ENCODE measurements around the gene OR10P1. TPM values are rescaled to one million over a fixed set of nuclear protein-coding genes. Genes with fewer than 3 reads are reported as not detected.

OR10P1 gene
- total RNA-seq, 1 donor from 2014 or later = not detected

DNA sequence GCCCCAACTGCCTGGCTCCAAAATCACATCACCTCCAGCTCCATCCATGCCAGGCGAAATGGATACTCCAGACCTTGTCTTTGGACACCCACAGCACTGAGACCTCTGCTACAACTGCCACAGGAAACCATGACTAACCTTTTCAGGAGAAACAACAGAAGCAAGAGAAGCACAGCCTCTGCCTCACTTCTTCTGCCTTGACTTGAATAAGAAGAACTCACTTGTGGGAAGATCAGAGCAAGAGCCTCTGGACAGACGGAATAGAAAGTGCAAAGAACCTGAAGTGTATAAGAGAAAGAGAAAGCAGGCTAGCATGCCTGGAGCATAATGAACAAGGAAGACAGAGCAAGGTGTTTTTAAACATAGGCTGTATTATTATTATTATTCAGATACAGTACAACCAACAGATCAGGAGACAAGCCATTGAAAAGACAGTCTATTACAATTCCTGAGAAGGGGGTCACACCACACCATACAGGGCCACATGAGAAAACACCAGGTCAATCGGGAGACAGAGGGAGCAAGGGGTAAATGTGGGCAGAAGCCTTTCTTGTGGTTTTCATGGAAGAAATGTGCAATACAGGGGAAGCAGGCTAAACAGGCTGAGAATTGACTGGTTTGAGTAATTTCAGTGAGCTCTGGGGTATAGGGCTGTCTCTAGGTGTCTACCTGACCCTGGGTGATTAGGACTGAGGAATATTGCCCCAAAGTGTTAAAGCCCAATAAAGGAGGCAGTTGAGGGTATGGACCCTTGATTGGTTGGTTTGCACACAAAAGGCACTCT, 7.4 kb upstream of the OR10P1 start:
- no peak overlapping the region for H3K4me3 ChIP-seq (ENCODE audit: low read length in 3 of 3)
- no peaks in the 10 kb centered on the region for H3K36me3 ChIP-seq (ENCODE audit: control insufficient read depth in 3 of 3, insufficient read depth in 3 of 3, low read length in 3 of 3)
- no peak overlapping the region for H3K9ac ChIP-seq (ENCODE audit: low read depth in 1 of 3, low read length in 3 of 3)
- no peaks in the 10 kb centered on the region for H3K27me3 ChIP-seq (ENCODE audit: control insufficient read depth in 3 of 3, insufficient read depth in 3 of 3, low read length in 3 of 3)
- H3K27ac ChIP-seq (ENCODE audit: low read depth, low read length) = no peak overlapping the region
- H3K9me3 ChIP-seq (ENCODE audit: control insufficient read depth in 3 of 3, low read length in 3 of 3) = no peaks in the 10 kb centered on the region
- no peaks in the 10 kb centered on the region for H3K4me1 ChIP-seq (ENCODE audit: control insufficient read depth in 3 of 3, insufficient read depth in 3 of 3, low read length in 3 of 3)

DNA sequence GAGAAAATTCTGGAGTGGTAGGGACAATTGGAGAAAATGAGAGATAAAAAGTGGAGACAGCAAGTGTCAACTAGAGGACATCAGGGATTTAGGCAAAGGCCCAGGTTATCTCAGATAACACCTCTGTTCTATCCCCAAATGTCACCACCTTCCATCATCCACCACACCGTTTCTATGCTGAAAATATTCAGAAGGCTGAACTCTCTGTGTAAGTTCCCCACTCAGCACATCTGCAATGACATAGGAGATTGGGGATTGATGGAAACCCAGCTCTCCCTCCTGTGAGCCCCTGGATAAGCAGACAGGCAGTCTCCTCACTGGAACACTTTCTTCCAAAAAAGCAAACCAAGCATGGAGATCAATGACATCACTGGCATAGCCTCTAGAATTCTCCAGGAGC, 5.6 kb upstream of the OR10P1 start:
- Histone ChIP-seq H3K36me3 (ENCODE audit: control insufficient read depth in 3 of 3, insufficient read depth in 3 of 3, low read length in 3 of 3) (no peaks in the 10 kb centered on the region), H3K27ac (ENCODE audit: low read depth, low read length) (no peak overlapping the region), H3K4me3 (ENCODE audit: low read length in 3 of 3) (no peak overlapping the region), H3K9me3 (ENCODE audit: control insufficient read depth in 3 of 3, low read length in 3 of 3) (no peaks in the 10 kb centered on the region), H3K27me3 (ENCODE audit: control insufficient read depth in 3 of 3, insufficient read depth in 3 of 3, low read length in 3 of 3) (no peaks in the 10 kb centered on the region), H3K4me1 (ENCODE audit: control insufficient read depth in 3 of 3, insufficient read depth in 3 of 3, low read length in 3 of 3) (no peaks in the 10 kb centered on the region), H3K9ac (ENCODE audit: low read depth in 1 of 3, low read length in 3 of 3) (no peak overlapping the region)

DNA sequence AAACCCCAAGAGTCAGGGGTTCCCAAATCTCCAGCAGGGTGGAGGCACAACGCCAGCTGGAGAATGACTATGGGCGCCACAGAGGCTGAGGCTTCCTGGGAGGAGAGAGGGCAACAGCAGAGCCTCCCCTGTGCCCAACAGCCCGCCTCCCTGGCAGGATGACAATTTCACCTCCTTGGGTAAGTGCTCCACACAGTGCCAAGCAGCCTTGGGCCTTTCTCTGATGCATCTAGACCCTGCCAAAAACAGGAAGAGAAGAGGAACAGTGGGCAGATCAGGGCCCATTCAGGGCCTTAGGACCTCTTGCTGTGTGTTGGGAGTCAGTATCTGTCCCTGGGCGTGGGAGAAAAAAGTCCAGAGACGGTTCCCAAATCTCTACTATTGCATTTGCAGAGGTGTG, 5.0 kb upstream of the OR10P1 start:
- no peak overlapping the region for H3K9ac ChIP-seq (ENCODE audit: low read depth in 1 of 3, low read length in 3 of 3)
- no peak overlapping the region for H3K4me3 ChIP-seq (ENCODE audit: low read length in 3 of 3)
- H3K36me3 ChIP-seq (ENCODE audit: control insufficient read depth in 3 of 3, insufficient read depth in 3 of 3, low read length in 3 of 3) = no peaks in the 10 kb centered on the region
- H3K9me3 ChIP-seq (ENCODE audit: control insufficient read depth in 3 of 3, low read length in 3 of 3) = no peaks in the 10 kb centered on the region
- no peaks in the 10 kb centered on the region for H3K27me3 ChIP-seq (ENCODE audit: control insufficient read depth in 3 of 3, insufficient read depth in 3 of 3, low read length in 3 of 3)
- H3K27ac ChIP-seq (ENCODE audit: low read depth, low read length) = no peak overlapping the region
- no peaks in the 10 kb centered on the region for H3K4me1 ChIP-seq (ENCODE audit: control insufficient read depth in 3 of 3, insufficient read depth in 3 of 3, low read length in 3 of 3)

DNA sequence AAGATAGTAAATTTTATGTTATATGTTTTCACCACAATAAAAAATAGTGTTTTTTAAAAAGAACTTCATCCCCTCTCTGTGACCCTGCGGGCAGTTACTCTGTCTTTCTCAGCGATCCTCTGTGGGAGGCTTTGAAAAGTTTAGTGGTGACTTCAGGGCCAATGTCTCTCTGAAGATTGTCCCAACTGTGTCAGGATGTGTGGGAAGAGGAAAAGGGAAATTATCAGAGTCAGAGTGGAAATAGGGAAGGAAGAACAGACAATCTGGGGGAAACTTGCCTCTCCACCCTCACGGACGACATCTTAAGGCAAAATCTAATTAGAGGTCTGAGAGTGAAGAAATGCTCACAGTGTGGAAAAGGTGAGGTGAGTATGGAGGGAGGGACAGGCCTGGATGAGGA, 3.5 kb upstream of the OR10P1 start:
- no peaks in the 10 kb centered on the region for H3K36me3 ChIP-seq (ENCODE audit: control insufficient read depth in 3 of 3, insufficient read depth in 3 of 3, low read length in 3 of 3)
- no peak overlapping the region for H3K27ac ChIP-seq (ENCODE audit: low read depth, low read length)
- no peaks in the 10 kb centered on the region for H3K4me1 ChIP-seq (ENCODE audit: control insufficient read depth in 3 of 3, insufficient read depth in 3 of 3, low read length in 3 of 3)

DNA sequence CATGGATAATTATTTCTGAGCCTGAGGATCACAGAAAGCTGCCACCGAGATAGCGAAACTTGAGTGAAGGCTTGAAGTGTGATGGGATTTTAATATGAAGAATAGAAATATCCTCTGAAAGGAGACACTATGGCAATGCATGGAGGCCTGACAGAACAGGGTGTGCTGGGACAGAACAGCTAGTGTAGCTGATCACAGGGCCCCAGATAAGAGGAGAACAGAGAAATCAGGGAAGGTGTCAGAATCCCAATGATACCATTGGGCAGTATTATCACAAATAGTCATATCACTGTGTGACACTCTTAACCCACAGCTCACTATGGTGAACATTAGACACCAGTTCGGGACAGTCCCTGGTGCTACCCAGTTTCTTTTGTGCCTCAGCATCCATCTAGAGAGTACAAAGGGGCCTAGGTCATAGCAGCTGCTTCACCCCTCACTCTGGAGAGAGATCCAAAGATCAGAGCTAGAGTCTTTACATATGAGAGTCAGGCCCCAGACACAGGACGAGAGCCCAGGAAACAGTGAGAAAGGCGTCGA, 506 bp upstream of the OR10P1 start:
- no peak overlapping the region for H3K9ac ChIP-seq (ENCODE audit: low read depth in 1 of 3, low read length in 3 of 3)
- peaks cover 0 to 7% (median 0%) of the 10 kb centered on the region in 3 donors for H3K27me3 ChIP-seq (ENCODE audit: control insufficient read depth in 3 of 3, insufficient read depth in 3 of 3, low read length in 3 of 3)
- H3K27ac ChIP-seq (ENCODE audit: low read depth, low read length) = no peak overlapping the region
- H3K9me3 ChIP-seq (ENCODE audit: control insufficient read depth in 3 of 3, low read length in 3 of 3) = no peaks in the 10 kb centered on the region
- H3K4me1 ChIP-seq (ENCODE audit: control insufficient read depth in 3 of 3, insufficient read depth in 3 of 3, low read length in 3 of 3) = no peaks in the 10 kb centered on the region
- H3K4me3 ChIP-seq (ENCODE audit: low read length in 3 of 3) = no peak overlapping the region
- no peaks in the 10 kb centered on the region for H3K36me3 ChIP-seq (ENCODE audit: control insufficient read depth in 3 of 3, insufficient read depth in 3 of 3, low read length in 3 of 3)

More for the DNA sequence above, 3.5 kb upstream of the OR10P1 start:
- Histone ChIP-seq H3K9ac (ENCODE audit: low read depth in 1 of 3, low read length in 3 of 3) (no peak overlapping the region), H3K9me3 (ENCODE audit: control insufficient read depth in 3 of 3, low read length in 3 of 3) (no peaks in the 10 kb centered on the region), H3K27me3 (ENCODE audit: control insufficient read depth in 3 of 3, insufficient read depth in 3 of 3, low read length in 3 of 3) (peaks cover 0 to 2% (median 0%) of the 10 kb centered on the region in 3 donors), H3K4me3 (ENCODE audit: low read length in 3 of 3) (no peak overlapping the region)

DNA sequence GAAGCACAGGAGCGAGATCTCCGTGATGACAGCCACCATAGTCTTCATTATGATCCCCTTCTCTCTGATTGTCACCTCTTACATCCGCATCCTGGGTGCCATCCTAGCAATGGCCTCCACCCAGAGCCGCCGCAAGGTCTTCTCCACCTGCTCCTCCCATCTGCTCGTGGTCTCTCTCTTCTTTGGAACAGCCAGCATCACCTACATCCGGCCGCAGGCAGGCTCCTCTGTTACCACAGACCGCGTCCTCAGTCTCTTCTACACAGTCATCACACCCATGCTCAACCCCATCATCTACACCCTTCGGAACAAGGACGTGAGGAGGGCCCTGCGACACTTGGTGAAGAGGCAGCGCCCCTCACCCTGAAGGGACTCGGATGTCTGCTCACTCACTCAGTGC, 775 bp downstream of the OR10P1 start:
- Histone ChIP-seq H3K9ac (ENCODE audit: low read depth in 1 of 3, low read length in 3 of 3) (no peak overlapping the region), H3K27me3 (ENCODE audit: control insufficient read depth in 3 of 3, insufficient read depth in 3 of 3, low read length in 3 of 3) (peaks cover 0 to 7% (median 0%) of the 10 kb centered on the region in 3 donors), H3K4me1 (ENCODE audit: control insufficient read depth in 3 of 3, insufficient read depth in 3 of 3, low read length in 3 of 3) (no peaks in the 10 kb centered on the region), H3K27ac (ENCODE audit: low read depth, low read length) (no peak overlapping the region), H3K9me3 (ENCODE audit: control insufficient read depth in 3 of 3, low read length in 3 of 3) (no peaks in the 10 kb centered on the region), H3K4me3 (ENCODE audit: low read length in 3 of 3) (no peak overlapping the region), H3K36me3 (ENCODE audit: control insufficient read depth in 3 of 3, insufficient read depth in 3 of 3, low read length in 3 of 3) (no peaks in the 10 kb centered on the region)

DNA sequence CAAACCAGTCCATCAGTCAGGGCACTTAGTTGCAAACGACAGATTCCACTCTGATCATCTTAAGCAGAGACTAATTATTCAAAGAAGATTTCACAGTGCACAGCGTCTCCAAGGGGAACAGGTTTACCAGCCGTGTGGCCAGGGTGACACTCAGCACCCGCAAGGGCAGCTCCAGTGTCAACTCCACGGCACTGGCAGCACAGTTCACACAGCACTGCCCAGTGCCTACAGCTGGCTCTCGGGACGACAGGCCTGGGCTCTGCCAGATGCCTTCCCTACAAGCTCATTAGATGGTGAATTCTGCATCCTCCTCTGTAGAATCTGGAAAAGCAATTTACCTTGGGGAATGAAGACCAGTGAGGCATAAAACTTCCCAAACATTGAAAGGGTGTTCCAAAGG, 4.9 kb downstream of the OR10P1 start:
- Histone ChIP-seq H3K9me3 (ENCODE audit: control insufficient read depth in 3 of 3, low read length in 3 of 3) (no peaks in the 10 kb centered on the region), H3K27me3 (ENCODE audit: control insufficient read depth in 3 of 3, insufficient read depth in 3 of 3, low read length in 3 of 3) (peaks cover 0 to 7% (median 0%) of the 10 kb centered on the region in 3 donors), H3K9ac (ENCODE audit: low read depth in 1 of 3, low read length in 3 of 3) (no peak overlapping the region), H3K4me3 (ENCODE audit: low read length in 3 of 3) (no peak overlapping the region), H3K27ac (ENCODE audit: low read depth, low read length) (no peak overlapping the region), H3K36me3 (ENCODE audit: control insufficient read depth in 3 of 3, insufficient read depth in 3 of 3, low read length in 3 of 3) (no peaks in the 10 kb centered on the region), H3K4me1 (ENCODE audit: control insufficient read depth in 3 of 3, insufficient read depth in 3 of 3, low read length in 3 of 3) (peaks cover 4 to 5% (median 5%) of the 10 kb centered on the region in 3 donors)

DNA sequence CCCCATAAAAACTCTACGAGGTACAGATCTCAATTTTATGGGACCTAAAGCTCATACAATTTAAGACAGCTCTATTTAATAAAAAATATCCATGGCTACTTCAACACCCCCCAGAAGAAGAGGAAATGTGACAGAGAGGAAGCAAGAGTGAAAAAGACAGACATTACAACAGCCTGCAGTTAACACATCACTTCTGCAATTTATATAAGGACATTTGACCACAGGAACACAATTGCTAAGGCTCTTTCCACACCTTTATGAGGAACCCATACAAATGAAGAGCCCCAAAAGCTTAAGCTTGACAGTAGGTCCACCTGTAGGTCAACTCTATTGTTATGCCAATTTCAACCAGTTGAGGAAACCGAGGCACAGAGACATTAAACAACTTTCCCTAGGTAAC, 5.6 kb downstream of the OR10P1 start:
- no peak overlapping the region for H3K4me3 ChIP-seq (ENCODE audit: low read length in 3 of 3)
- H3K9ac ChIP-seq (ENCODE audit: low read depth in 1 of 3, low read length in 3 of 3) = no peak overlapping the region
- H3K4me1 ChIP-seq (ENCODE audit: control insufficient read depth in 3 of 3, insufficient read depth in 3 of 3, low read length in 3 of 3) = peaks cover 4 to 7% (median 6%) of the 10 kb centered on the region in 3 donors
- H3K9me3 ChIP-seq (ENCODE audit: control insufficient read depth in 3 of 3, low read length in 3 of 3) = no peaks in the 10 kb centered on the region
- H3K27me3 ChIP-seq (ENCODE audit: control insufficient read depth in 3 of 3, insufficient read depth in 3 of 3, low read length in 3 of 3) = peaks cover 0 to 7% (median 0%) of the 10 kb centered on the region in 3 donors
- no peaks in the 10 kb centered on the region for H3K36me3 ChIP-seq (ENCODE audit: control insufficient read depth in 3 of 3, insufficient read depth in 3 of 3, low read length in 3 of 3)
- no peak overlapping the region for H3K27ac ChIP-seq (ENCODE audit: low read depth, low read length)

DNA sequence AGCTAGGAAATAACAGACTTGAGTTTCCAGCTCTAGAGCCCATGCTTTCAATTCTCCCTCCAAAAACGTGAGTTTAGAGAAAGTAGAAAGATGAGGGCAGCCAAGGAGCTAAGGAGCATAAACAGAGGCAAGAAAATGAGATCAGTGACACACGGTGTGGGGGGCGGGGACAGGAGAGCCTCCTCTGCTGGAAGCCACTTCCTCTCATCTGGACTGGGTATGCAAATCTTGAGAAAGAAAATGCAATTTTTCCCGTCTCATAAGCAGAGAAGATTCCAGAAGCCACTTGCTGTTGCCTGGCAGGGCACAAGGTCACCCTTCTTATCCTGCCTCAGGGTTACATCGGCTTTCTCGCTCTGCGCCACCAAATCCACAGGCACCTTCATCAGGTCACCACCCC, 6.0 kb downstream of the OR10P1 start:
- H3K4me3 ChIP-seq (ENCODE audit: low read length in 3 of 3) = no peak overlapping the region
- H3K4me1 ChIP-seq (ENCODE audit: control insufficient read depth in 3 of 3, insufficient read depth in 3 of 3, low read length in 3 of 3) = peaks cover 4 to 7% (median 6%) of the 10 kb centered on the region in 3 donors
- H3K27ac ChIP-seq (ENCODE audit: low read depth, low read length) = no peak overlapping the region

DNA sequence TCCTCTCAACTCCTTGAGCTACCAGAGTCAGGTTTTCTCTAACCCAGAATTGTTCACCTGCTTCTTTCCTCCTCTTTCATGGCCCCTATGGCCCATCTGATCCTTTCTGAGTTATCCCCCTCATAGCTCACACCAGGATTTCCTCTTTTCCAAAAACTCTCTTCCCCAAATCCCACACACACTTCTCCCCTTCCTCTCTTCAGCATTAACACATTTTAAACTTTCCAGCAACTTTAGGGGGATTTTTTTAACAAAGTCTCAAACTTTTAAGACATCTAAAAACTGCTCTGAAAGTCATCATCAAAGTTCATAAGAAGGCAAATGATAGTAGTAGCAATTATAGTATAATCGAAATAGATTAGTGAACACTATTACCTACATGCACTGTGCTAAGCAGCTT, 7.9 kb downstream of the OR10P1 start:
- no peaks in the 10 kb centered on the region for H3K27me3 ChIP-seq (ENCODE audit: control insufficient read depth in 3 of 3, insufficient read depth in 3 of 3, low read length in 3 of 3)
- no peak overlapping the region for H3K27ac ChIP-seq (ENCODE audit: low read depth, low read length)
- no peaks in the 10 kb centered on the region for H3K36me3 ChIP-seq (ENCODE audit: control insufficient read depth in 3 of 3, insufficient read depth in 3 of 3, low read length in 3 of 3)
- peaks cover 4 to 7% (median 6%) of the 10 kb centered on the region in 3 donors for H3K4me1 ChIP-seq (ENCODE audit: control insufficient read depth in 3 of 3, insufficient read depth in 3 of 3, low read length in 3 of 3)
- H3K9me3 ChIP-seq (ENCODE audit: control insufficient read depth in 3 of 3, low read length in 3 of 3) = no peaks in the 10 kb centered on the region
- H3K9ac ChIP-seq (ENCODE audit: low read depth in 1 of 3, low read length in 3 of 3) = no peak overlapping the region
- no peak overlapping the region for H3K4me3 ChIP-seq (ENCODE audit: low read length in 3 of 3)

More for the DNA sequence above, 6.0 kb downstream of the OR10P1 start:
- Histone ChIP-seq H3K9me3 (ENCODE audit: control insufficient read depth in 3 of 3, low read length in 3 of 3) (no peaks in the 10 kb centered on the region), H3K36me3 (ENCODE audit: control insufficient read depth in 3 of 3, insufficient read depth in 3 of 3, low read length in 3 of 3) (no peaks in the 10 kb centered on the region), H3K27me3 (ENCODE audit: control insufficient read depth in 3 of 3, insufficient read depth in 3 of 3, low read length in 3 of 3) (peaks cover 0 to 7% (median 0%) of the 10 kb centered on the region in 3 donors), H3K9ac (ENCODE audit: low read depth in 1 of 3, low read length in 3 of 3) (no peak overlapping the region)

Measured in skeletal muscle tissue (tissue), 4 donors.